Right atrium auricular region (tissue), 2 donors: Measurements from ENCODE around the gene FEV. TPM values are rescaled to one million over a fixed set of nuclear protein-coding genes. Genes with fewer than 3 reads are reported as not detected.

ENCODE experiments used
- DNase-seq: peaks from one replicate; pipeline ENCODE4 v3.0.0-alpha.2; 2019; ENCODE audit warnings: low spot score
- H3K27ac ChIP-seq, 2 donors: fragments of 200-600 bp; sonication (generic); 1 replicate in 1 of 2; 2 replicates in 1 of 2; pipeline ENCODE4 v1.5.1; 2016 to 2019
- H3K27me3 ChIP-seq, 2 donors: fragments of 200-600 bp; sonication (generic); one replicate each; pipeline versions ENCODE4 v1.5.1 to v1.6.0; 2017 to 2019
- H3K36me3 ChIP-seq: fragments of 200-600 bp; sonication (generic); one replicate; pipeline ENCODE4 v1.5.1; 2016
- H3K4me1 ChIP-seq, 2 donors: fragments of 200-600 bp; sonication (generic); one replicate each; pipeline versions ENCODE4 v1.5.1 to v1.6.0; 2017 to 2019
- H3K4me3 ChIP-seq, 2 donors: fragments of 200-600 bp; sonication (generic); 1 replicate in 1 of 2; 2 replicates in 1 of 2; pipeline ENCODE4 v1.5.1; 2017 to 2019; ENCODE audit warnings: mild to moderate bottlenecking in 1 of 2, moderate library complexity in 1 of 2
- H3K9me3 ChIP-seq, 2 donors: fragments of 200-600 bp; sonication (generic); one replicate each; pipeline ENCODE4 v1.5.1; 2019
- total RNA-seq, 2 donors: library from RNA; depleted of rRNA; stranded (reverse); fragments of >200 nt; gene quantifications; one replicate each; pipeline ENCODE4 v1.1.0, GENCODE V29; 2016
- TF ChIP-seq, protein P1 (sequence below), 2 donors: fragments of 200-600 bp; sonication (generic); IDR thresholded peaks; one replicate each; pipeline ENCODE4 v1.5.1; 2019; ENCODE audit warnings: antibody characterized with exemption in 2 of 2

The FEV gene
- total RNA-seq, 2 donors from 2014 or later, result not detected

DNA sequence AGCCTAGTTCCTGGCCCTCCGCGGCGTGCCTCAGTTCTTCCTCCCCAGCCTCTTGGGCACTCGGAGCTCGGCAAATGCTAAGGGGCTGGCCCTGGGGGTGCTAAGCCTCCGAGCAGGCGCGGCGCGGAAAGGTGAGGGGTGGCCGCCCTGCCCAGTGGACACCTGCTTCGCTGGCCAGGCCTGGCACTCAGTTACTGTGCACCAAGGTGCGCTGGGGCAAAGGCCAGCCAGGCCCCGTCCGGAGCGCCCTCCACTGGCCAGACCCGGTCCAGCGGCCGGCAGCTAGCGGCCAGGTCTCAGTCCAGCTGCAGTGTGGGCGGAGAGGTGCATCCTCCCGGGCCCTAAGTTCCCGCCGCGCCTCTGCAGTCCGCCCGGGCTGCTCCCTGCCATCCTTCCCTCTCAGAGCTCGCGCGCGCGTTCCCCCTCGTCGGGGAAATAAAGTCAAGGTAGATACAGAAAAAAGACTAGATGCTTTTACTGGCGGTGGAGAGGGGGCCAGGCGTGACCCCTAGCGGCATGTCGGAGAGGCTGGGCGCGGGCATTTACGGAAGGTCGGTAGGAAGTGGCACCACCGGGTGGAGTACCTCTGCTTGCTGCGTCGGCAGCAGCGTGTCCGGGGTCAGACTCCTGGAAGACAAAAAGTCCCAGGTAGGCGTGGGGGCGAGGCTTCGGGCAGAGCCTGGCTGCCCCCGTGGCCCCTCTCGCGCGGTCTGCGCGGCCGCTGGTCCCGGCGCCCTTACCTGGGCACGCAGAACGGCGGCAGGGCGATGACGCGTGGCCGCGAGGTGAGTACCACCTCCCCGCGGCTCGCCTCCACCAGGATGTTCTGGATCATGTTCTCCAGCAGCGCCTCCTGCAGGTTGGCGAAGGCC lies 17.6 kb upstream of the FEV start:
- Histone ChIP-seq H3K36me3 (no peaks in the 10 kb centered on the region), H3K4me1 (peaks cover 3 to 21% of the 10 kb centered on the region in 2 donors), H3K9me3 (no peaks in the 10 kb centered on the region), H3K27ac (no peak overlapping the region), H3K4me3 (peak overlapping the region in 1 of 2 donors; percentile 21), H3K27me3 (peaks cover 19 to 20% of the 10 kb centered on the region in 2 donors)
- TF ChIP-seq, protein P1, sequence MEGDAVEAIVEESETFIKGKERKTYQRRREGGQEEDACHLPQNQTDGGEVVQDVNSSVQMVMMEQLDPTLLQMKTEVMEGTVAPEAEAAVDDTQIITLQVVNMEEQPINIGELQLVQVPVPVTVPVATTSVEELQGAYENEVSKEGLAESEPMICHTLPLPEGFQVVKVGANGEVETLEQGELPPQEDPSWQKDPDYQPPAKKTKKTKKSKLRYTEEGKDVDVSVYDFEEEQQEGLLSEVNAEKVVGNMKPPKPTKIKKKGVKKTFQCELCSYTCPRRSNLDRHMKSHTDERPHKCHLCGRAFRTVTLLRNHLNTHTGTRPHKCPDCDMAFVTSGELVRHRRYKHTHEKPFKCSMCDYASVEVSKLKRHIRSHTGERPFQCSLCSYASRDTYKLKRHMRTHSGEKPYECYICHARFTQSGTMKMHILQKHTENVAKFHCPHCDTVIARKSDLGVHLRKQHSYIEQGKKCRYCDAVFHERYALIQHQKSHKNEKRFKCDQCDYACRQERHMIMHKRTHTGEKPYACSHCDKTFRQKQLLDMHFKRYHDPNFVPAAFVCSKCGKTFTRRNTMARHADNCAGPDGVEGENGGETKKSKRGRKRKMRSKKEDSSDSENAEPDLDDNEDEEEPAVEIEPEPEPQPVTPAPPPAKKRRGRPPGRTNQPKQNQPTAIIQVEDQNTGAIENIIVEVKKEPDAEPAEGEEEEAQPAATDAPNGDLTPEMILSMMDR (IDR thresholded peaks at IDR 0.05), result no peak
- no peak for DNase-seq

DNA sequence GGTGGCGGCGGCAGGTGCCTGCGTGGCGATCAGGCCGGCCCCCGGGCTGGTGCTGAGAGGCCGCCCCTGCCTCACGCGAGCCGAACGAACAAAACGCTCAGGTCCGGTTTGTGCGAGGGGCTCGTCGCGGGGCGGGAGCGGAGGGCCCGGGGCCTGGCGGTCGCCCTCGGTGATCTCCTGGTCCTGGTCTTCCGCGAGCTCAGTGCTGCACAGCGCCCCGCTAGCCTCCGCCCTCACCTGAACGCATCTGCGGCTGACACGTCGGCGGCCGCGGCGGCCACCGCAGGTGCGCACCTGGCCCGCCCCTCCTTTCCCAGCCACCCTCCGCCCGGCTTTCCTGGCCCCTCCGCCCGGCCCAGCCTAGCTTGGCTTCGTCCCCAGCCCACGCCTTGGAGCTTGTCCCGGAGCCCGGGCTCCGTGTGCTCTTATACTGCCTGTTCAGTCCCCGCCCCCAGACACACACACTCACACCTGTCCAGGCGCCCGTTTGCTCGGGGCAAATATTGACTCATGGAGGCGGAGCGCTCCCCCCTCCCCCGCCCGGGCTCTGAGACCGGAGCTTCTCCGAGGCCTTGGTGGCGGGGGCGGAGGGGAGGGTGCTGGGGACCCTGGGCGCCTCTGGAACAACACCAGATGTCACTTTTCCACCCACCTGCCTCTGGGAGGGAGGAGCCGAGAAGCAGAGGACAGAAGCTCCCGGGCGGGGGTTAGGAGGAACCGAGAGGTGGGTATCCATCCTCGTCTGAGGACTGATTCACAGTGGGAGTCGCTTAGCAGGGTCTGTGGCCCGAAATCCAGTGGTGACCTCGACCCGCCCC lies 16.8 kb upstream of the FEV start:
- H3K4me1 ChIP-seq, result peaks cover 3 to 21% of the 10 kb centered on the region in 2 donors
- H3K4me3 ChIP-seq, result peak overlapping the region in 1 of 2 donors; percentile 0
- H3K27me3 ChIP-seq, result peaks cover 19 to 20% of the 10 kb centered on the region in 2 donors
- TF ChIP-seq, protein P1 (IDR thresholded peaks at IDR 0.05), result no peak
- no peak overlapping the region for H3K27ac ChIP-seq
- no peaks in the 10 kb centered on the region for H3K9me3 ChIP-seq
- no peak for DNase-seq
- H3K36me3 ChIP-seq, result no peaks in the 10 kb centered on the region

DNA sequence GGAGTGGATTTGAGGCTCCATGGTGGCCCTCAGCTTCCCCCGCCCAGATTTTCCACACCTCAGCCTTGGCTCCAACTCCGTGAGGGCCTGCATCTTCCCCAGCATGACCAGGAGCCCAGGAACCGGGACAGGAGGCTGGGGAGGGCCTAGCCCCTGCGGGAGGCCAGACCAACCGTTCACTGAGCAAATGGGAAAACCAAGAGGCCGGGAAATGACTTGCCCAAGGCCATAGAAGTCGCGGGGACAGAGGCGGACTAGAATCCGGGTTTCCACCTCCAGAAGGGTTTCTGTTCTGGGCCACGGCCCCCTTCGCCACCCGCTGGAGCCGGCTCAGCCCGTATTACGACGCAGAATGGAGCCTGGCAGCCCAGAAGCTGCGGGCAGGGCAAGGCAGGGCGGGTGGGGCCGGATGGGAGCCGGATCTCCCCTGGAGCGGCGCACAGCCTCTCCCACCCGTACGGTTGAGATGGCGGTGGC lies 16.2 kb upstream of the FEV start:
- H3K36me3 ChIP-seq, result no peaks in the 10 kb centered on the region
- TF ChIP-seq, protein P1 (IDR thresholded peaks at IDR 0.05), result no peak
- no peak overlapping the region for H3K27ac ChIP-seq
- H3K4me3 ChIP-seq, result peak overlapping the region in 1 of 2 donors; percentile 0
- DNase-seq, result no peak
- H3K27me3 ChIP-seq, result peaks cover 19 to 20% of the 10 kb centered on the region in 2 donors
- H3K9me3 ChIP-seq, result no peaks in the 10 kb centered on the region
- peaks cover 3 to 27% of the 10 kb centered on the region in 2 donors for H3K4me1 ChIP-seq

DNA sequence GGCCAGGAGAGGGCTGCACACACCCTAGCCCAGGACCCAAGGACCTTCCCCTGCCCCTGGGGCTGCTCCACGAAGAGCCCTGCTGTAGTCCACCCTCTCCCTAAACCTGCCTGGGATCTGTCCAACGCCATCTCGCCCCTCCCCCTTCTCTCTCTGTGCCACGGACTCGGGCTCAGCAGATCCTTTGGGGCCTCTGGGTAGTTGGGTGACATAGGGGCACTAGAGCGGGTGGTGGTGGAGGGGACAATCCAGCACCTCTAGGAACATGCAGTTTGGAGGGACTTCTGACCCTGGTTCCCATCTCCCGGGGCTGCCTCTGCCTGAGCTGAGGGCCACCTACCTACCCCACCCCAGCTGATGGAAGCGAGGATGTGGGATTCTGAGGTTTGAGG lies 15.6 kb upstream of the FEV start:
- TF ChIP-seq, protein P1 (IDR thresholded peaks at IDR 0.05), result no peak
- H3K9me3 ChIP-seq, result no peaks in the 10 kb centered on the region
- DNase-seq, result no peak
- no peaks in the 10 kb centered on the region for H3K36me3 ChIP-seq
- H3K4me3 ChIP-seq, result no peak overlapping the region
- no peak overlapping the region for H3K27ac ChIP-seq
- peaks cover 19 to 20% of the 10 kb centered on the region in 2 donors for H3K27me3 ChIP-seq
- peaks cover 3 to 32% of the 10 kb centered on the region in 2 donors for H3K4me1 ChIP-seq

DNA sequence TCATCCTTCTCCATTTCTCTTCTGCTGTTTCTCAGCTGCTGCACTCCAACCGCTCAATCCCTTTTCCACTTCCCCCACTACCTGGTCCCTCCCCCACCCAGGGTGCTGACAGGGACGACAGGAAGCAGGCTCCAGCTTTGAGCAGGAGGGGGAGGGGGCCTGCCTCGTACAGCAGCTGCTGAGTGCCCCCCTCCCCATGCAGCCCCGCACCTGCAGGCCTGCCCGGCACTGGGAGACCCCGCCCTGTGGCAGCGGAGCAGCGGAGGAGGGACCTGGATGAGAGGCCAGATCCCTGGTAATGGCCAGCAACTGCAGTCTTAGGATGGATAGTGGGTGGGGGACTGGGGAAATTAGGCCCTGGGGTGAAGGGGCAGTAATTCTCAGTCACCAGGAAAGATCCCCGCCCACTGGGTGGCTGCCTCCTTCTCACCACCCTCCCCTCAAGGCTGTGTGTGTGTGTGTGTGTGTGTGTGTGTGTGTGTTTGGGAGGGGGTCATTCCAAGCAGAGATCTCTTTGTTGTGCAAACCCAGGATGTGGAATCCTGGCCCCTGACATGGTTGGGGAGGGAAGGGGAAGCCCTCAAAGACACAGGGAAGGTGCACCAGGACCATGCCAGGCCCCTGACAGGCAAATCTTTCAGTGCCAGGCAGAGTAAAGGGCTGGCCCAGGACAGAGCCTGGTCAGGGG lies 15.0 kb upstream of the FEV start:
- H3K27me3 ChIP-seq, result peaks cover 20% of the 10 kb centered on the region in 2 donors
- DNase-seq, result no peak
- H3K36me3 ChIP-seq, result no peaks in the 10 kb centered on the region
- TF ChIP-seq, protein P1 (IDR thresholded peaks at IDR 0.05), result no peak
- H3K9me3 ChIP-seq, result no peaks in the 10 kb centered on the region
- H3K4me1 ChIP-seq, result peaks cover 3 to 34% of the 10 kb centered on the region in 2 donors
- no peak overlapping the region for H3K27ac ChIP-seq
- no peak overlapping the region for H3K4me3 ChIP-seq
